Coronary artery (tissue), 2 donors: Measurements from ENCODE around the gene OPCML.

Experiments
- DNase-seq: peaks from one replicate; pipeline ENCODE4 v3.0.0-alpha.2; 2017; ENCODE audit warnings: low spot score
- H3K27ac ChIP-seq, 2 donors: fragments of 200-600 bp; sonication (generic); one replicate each; pipeline ENCODE4 v1.5.1; 2016 to 2019
- H3K4me3 ChIP-seq: fragments of 200-600 bp; sonication (generic); 2 replicates; pipeline ENCODE4 v1.5.1; 2016; ENCODE audit warnings: mild to moderate bottlenecking, moderate library complexity
- TF ChIP-seq, protein P1 (sequence below): fragments of 200-600 bp; sonication (generic); IDR thresholded peaks from one replicate; pipeline ENCODE4 v1.5.1; 2019; ENCODE audit warnings: antibody characterized with exemption

OPCML gene

DNA sequence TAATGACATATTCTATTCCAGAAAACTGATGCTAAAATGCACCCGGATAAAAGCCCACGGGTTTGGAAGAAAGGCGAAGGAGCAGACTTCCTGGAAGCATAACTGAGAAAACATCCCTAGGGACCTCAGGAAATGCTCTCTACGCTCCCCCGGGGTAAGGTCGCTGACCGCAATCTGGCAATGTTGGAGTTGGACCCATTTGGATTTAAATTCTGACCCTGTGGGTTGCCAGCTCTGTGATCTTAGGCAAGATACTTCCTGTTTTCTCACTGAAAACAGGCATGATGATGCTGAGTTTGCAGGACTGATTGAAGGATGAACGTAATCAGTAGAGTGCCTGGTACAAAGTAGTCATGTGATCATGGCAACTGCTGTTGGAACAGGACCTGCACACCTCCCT is 1107.9 kb downstream of the OPCML start:
- no peak for DNase-seq
- Histone ChIP-seq H3K4me3 (no peak overlapping the region), H3K27ac (no peak overlapping the region)
- TF ChIP-seq, protein P1, sequence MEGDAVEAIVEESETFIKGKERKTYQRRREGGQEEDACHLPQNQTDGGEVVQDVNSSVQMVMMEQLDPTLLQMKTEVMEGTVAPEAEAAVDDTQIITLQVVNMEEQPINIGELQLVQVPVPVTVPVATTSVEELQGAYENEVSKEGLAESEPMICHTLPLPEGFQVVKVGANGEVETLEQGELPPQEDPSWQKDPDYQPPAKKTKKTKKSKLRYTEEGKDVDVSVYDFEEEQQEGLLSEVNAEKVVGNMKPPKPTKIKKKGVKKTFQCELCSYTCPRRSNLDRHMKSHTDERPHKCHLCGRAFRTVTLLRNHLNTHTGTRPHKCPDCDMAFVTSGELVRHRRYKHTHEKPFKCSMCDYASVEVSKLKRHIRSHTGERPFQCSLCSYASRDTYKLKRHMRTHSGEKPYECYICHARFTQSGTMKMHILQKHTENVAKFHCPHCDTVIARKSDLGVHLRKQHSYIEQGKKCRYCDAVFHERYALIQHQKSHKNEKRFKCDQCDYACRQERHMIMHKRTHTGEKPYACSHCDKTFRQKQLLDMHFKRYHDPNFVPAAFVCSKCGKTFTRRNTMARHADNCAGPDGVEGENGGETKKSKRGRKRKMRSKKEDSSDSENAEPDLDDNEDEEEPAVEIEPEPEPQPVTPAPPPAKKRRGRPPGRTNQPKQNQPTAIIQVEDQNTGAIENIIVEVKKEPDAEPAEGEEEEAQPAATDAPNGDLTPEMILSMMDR = no peak

DNA sequence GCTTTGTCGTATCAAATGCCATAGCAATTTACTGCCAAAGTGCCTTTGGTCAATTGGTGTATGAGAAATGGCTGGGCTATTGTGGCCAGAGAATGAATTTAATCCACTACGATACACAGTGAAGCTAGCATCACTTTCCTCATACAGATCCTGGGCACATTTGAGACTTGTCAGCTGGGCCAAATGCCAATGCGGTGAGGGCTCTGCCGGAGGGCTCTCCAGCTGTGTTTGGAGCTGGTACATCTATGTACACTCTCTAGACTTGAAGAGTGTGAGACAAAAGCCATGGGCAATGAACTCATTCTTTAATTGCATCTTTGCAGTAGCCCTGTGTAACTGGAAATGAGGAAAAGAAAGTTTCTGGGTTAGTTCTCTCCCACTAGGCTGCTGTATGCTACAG is 1109.0 kb downstream of the OPCML start:
- H3K4me3 ChIP-seq = no peak overlapping the region
- no peak overlapping the region for H3K27ac ChIP-seq
- TF ChIP-seq, protein P1 = no peak
- no peak for DNase-seq

DNA sequence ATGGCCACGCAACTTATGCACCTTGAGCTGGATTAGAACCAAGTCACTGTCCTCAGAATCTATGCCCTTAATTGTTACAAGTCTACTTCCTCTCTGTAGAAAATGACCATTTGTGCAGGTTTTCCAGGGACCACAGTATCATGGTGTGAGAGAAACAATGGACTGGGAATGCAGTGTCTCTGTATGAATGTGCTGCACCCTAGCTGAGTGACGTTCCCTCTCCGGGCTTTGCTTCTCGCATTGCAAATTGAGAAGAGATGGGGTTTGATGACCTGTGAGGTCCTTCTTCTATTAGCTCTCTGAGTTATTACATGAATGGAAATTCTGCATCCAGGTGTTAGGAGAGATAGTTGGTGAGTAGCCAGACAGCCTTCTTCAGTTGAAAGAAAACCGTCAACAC is 1109.6 kb downstream of the OPCML start:
- H3K4me3 ChIP-seq = no peak overlapping the region
- no peak overlapping the region for H3K27ac ChIP-seq
- TF ChIP-seq, protein P1 = no peak
- no peak for DNase-seq

DNA sequence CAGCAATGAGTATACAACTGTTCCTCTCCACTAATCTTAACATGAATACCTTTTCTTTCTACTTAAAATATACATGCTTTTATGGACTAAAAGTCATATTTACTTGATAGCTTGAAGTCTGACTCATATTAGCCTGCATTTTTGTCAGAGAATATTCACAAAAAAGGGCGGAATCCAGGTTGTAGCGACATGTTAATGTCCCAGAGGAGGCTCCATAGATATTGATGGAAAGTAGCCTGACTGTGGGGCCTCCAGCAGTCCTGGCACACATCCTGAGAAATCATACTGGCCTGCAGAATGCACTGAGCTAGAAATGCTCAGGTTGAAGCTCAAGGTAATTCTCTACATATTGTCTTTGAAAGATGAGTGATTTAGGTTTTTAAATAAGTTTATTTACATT is 1110.7 kb downstream of the OPCML start:
- DNase-seq = no peak
- TF ChIP-seq, protein P1 = no peak
- Histone ChIP-seq H3K27ac (no peak overlapping the region), H3K4me3 (no peak overlapping the region)

DNA sequence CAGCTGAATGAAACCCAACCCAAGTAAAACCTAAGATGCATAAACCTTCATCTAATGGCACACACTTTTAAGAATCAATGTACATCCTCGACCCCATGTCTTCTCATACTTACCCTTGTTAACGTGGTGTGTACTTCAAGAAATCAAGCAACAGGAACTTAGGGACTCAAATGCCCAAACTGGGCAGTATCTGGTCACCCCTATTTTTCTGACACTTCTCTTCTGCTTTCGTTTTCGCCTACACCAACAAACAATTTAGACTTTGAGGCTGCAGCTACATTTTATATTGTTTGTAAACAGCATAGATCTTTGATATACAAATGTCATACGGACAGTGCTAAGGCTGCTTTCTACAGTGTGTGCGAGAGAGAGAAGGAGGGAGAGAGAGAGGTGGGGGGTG is 1117.8 kb downstream of the OPCML start:
- Histone ChIP-seq H3K4me3 (no peak overlapping the region), H3K27ac (no peak overlapping the region)
- TF ChIP-seq, protein P1 = no peak
- DNase-seq = no peak

DNA sequence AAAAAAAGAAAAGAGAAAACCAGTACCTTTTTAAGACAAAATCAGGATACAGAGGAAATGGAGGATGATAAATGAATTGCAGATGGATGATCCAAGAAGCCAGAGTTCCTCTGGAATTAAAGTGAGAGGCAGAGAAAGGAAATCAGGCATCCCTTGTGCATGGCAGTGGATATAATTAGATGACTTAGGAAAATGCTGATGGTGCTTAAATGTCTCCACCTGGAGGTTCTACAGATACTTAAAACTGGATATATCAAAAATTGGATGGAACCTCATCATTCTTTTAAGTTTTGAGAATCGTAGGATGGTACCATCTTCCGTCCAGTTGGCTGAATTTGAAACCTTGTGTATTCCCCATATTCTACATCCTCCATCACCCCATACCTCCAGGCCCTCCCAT is 1121.9 kb downstream of the OPCML start:
- TF ChIP-seq, protein P1 = no peak
- no peak overlapping the region for H3K27ac ChIP-seq

DNA sequence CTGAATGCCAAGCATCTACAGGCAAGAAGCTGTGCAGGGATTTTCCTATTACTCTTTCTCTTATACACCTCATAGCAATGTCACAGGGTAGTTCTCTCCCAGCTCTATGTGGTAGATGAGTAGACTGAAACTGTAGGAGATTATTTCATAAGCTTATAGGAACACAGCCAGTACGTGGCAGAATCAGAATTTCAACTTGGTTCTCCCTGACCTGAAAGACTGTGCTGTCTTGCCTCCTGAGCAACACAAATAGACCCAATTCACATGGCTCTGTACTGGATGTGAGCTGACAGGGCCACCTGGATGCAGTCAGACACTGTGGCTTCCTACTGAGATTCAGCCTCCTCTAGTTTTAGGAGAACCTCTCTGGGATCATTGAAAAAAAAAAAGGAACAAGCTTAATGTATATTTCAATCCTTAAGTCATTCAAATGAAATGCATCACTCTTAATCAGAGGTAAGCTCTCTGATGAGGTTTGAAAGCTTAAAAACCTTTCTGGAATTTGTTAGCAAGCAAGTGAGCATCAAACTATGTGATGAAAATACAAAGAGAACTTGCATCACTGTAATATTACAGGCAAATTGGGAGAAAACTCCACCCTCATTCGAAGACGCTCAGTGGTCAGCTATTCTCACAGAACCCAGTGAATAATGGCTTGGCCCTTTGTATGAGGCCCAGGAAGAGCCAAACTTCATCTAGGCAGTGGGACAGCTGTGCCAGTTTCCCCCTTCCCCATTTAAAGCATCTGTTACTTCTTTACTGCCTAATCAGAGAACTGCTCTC is 1122.5 kb downstream of the OPCML start:
- no peak for DNase-seq
- no peak overlapping the region for H3K27ac ChIP-seq
- H3K4me3 ChIP-seq = no peak overlapping the region
- TF ChIP-seq, protein P1 = no peak

More for the DNA sequence above, 1121.9 kb downstream of the OPCML start:
- no peak for DNase-seq
- no peak overlapping the region for H3K4me3 ChIP-seq
